Mesothelial cell of epicardium (in vitro differentiated cells): ENCODE results near the gene ANLN. TPM values are rescaled to one million over a fixed set of nuclear protein-coding genes. Genes with fewer than 3 reads are reported as not detected.
A peak's percentile ranks its signal among the peaks of the same experiment; 100 is the strongest.

Source experiments
- DNase-seq, 2 experiments: peaks; one replicate each; pipeline ENCODE4 v3.0.0; 2021; ENCODE audit warnings: low spot score in 2 of 2; ENCODE audit not compliant: unreplicated experiment in 2 of 2
- H3K27ac Mint-ChIP-seq: 2 replicates; pipeline ENCODE4 v1.8.0; 2021; ENCODE audit warnings: mixed read lengths
- H3K27me3 Mint-ChIP-seq: 2 replicates; pipeline ENCODE4 v1.8.0; 2021; ENCODE audit warnings: low read depth, mixed read lengths
- H3K36me3 Mint-ChIP-seq: 2 replicates; pipeline ENCODE4 v1.8.0; 2021; ENCODE audit warnings: mixed read lengths
- H3K4me1 Mint-ChIP-seq: 2 replicates; pipeline ENCODE4 v1.8.0; 2021; ENCODE audit warnings: mixed read lengths
- H3K4me3 Mint-ChIP-seq: 2 replicates; pipeline ENCODE4 v1.8.0; 2021; ENCODE audit warnings: mild to moderate bottlenecking, moderate library complexity, mixed read lengths
- H3K9me3 Mint-ChIP-seq: 2 replicates; pipeline ENCODE4 v1.8.0; 2021; ENCODE audit warnings: mixed read lengths
- total RNA-seq: library from RNA; stranded (reverse); gene quantifications from 3 replicates; pipeline ENCODE4 v1.2.1, GENCODE V29; 2021
- TF ChIP-seq, protein P1 (sequence below): fragments of 200-600 bp; sonication (generic); IDR thresholded peaks from one replicate; pipeline ENCODE4 v1.5.0; 2021; ENCODE audit warnings: antibody characterized with exemption; ENCODE audit not compliant: unreplicated experiment

ANLN gene
- total RNA-seq, 1 donor from 2014 or later: 31.2 TPM

DNA sequence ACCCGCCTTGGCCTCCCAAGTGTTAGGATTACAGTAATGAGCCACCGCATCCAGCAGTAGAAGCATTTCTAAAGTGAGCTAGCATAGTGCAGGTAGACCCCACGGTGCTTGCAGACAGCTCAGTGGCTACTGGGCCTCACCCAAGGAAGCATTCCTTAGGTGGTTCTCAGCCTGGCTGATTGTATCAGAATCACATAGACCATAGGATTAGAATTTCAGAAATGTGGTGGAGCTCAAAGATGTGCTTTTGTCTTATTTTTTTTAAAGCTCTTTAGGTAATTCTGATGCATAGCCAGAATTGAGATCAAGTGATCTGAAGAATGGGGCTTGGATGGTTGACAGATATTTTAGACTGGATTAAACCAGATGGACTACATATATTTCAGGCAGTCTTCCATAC, 10.9 kb downstream of the ANLN start:
- H3K36me3 Mint-ChIP-seq: peaks cover 20% of the 10 kb centered on the region

DNA sequence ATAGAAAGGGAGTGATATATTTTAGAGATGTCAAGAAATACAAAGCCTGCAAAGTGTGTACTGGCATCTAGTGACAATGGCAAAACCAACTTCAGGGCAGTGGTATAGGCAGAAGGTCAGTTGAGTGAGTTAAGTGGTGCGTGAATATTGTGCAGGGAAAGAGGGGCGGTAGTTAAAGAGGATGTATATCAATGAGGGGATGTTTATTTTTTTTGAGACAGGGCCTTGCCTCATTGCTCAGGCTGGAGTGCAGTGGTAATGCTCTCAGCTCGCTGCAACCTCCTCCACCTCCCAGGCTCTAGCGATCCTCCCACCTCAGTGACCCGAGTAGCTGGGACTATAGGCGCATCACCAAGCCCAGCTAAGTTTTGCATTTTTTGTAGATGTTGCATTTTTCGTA, 13.8 kb downstream of the ANLN start:
- no peak for DNase-seq
- TF ChIP-seq, protein P1, sequence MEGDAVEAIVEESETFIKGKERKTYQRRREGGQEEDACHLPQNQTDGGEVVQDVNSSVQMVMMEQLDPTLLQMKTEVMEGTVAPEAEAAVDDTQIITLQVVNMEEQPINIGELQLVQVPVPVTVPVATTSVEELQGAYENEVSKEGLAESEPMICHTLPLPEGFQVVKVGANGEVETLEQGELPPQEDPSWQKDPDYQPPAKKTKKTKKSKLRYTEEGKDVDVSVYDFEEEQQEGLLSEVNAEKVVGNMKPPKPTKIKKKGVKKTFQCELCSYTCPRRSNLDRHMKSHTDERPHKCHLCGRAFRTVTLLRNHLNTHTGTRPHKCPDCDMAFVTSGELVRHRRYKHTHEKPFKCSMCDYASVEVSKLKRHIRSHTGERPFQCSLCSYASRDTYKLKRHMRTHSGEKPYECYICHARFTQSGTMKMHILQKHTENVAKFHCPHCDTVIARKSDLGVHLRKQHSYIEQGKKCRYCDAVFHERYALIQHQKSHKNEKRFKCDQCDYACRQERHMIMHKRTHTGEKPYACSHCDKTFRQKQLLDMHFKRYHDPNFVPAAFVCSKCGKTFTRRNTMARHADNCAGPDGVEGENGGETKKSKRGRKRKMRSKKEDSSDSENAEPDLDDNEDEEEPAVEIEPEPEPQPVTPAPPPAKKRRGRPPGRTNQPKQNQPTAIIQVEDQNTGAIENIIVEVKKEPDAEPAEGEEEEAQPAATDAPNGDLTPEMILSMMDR: no peak
- H3K27me3 Mint-ChIP-seq: no peaks in the 10 kb centered on the region
- peaks cover 14% of the 10 kb centered on the region for H3K36me3 Mint-ChIP-seq
- H3K9me3 Mint-ChIP-seq: no peaks in the 10 kb centered on the region
- H3K27ac Mint-ChIP-seq: no peak overlapping the region
- no peak overlapping the region for H3K4me3 Mint-ChIP-seq
- H3K4me1 Mint-ChIP-seq: peaks cover 9% of the 10 kb centered on the region

More for the DNA sequence above, 10.9 kb downstream of the ANLN start:
- Mint-ChIP-seq H3K27ac (peak overlapping the region; percentile 58), H3K9me3 (peaks cover 1% of the 10 kb centered on the region), H3K4me1 (peaks cover 11% of the 10 kb centered on the region), H3K27me3 (no peaks in the 10 kb centered on the region), H3K4me3 (no peak overlapping the region)
- TF ChIP-seq, protein P1: no peak
- no peak for DNase-seq

DNA sequence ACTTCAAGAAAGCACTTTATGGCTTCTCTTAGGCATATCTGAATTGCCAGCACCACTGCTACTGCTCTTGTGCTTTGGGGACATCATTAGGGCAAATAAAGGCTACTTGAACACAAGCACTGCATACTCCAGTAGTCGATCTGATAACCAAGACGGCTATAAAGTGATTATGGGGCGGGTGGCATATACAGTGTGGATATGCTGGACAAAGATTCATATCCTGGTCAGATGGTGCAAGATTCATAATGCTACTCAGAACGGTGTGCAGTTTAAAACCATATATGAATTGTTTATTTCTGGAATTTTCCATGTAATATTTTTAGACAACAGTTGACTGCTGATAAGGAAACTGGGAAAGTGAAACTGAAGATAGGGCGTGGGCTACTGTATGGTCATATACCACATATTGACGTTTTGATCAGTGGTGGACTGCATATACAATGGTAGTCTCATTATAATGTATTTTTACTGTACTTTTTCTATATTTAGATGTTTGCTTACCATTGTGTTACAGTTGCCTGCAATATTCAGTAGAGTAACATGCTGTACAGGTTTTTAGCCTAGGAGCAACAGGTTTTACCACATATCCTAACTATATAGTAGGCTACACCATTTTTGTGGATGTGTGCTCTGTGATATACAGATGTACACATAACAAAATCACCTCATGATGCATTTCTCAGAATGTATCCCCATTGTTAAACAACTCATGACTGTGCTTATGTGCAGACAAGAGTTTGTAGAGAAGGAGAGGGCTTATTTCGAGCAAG, 15.2 kb downstream of the ANLN start:
- no peaks in the 10 kb centered on the region for H3K27me3 Mint-ChIP-seq
- no peak overlapping the region for H3K4me3 Mint-ChIP-seq
- H3K36me3 Mint-ChIP-seq: peaks cover 14% of the 10 kb centered on the region
- no peak for DNase-seq
- TF ChIP-seq, protein P1: no peak
- H3K27ac Mint-ChIP-seq: no peak overlapping the region
- peaks cover 11% of the 10 kb centered on the region for H3K4me1 Mint-ChIP-seq
- H3K9me3 Mint-ChIP-seq: no peaks in the 10 kb centered on the region

DNA sequence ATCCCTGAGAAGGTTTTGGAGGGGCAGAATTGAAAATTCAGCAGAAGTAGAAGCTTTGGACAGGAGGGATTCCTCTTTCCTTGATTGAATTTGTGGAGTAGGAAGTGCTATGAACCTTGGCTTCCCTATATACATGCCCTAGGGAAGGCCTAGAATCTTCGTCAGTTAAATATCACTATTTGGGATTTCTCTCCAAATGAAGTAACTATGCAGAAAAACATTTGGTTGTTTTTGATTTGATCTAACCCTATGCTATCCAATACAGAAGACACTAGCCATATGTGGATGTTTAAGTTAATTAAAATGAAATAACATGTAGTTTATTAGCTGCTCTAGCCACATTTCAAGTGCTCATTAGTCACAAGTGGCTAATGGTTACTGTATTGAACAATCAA, 15.7 kb downstream of the ANLN start:
- no peaks in the 10 kb centered on the region for H3K9me3 Mint-ChIP-seq
- H3K36me3 Mint-ChIP-seq: peaks cover 13% of the 10 kb centered on the region
- H3K27ac Mint-ChIP-seq: no peak overlapping the region
- peaks cover 10% of the 10 kb centered on the region for H3K4me1 Mint-ChIP-seq
- H3K4me3 Mint-ChIP-seq: no peak overlapping the region
- DNase-seq: no peak
- H3K27me3 Mint-ChIP-seq: no peaks in the 10 kb centered on the region
- TF ChIP-seq, protein P1: no peak

DNA sequence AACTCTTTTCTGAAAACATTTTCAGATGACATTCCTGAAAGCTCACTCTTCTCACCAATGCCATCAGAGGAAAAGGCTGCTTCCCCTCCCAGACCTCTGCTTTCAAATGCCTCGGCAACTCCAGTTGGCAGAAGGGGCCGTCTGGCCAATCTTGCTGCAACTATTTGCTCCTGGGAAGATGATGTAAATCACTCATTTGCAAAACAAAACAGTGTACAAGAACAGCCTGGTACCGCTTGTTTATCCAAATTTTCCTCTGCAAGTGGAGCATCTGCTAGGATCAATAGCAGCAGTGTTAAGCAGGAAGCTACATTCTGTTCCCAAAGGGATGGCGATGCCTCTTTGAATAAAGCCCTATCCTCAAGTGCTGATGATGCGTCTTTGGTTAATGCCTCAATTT, 16.5 kb downstream of the ANLN start:
- Mint-ChIP-seq H3K36me3 (peaks cover 10% of the 10 kb centered on the region), H3K27ac (peak overlapping the region; percentile 12), H3K4me1 (peaks cover 6% of the 10 kb centered on the region), H3K9me3 (no peaks in the 10 kb centered on the region), H3K27me3 (no peaks in the 10 kb centered on the region), H3K4me3 (no peak overlapping the region)
- TF ChIP-seq, protein P1: no peak
- no peak for DNase-seq
